ENCODE data around the gene SERP2. TPM values are rescaled to one million over a fixed set of nuclear protein-coding genes. Genes with fewer than 3 reads are reported as not detected.
A peak's percentile ranks its signal among the peaks of the same experiment; 100 is the strongest.

Gene SERP2
- total and polyA plus RNA-seq, 10 donors, result 0.38 to 3.7 (median 1.1) TPM; not detected in 3

- Histone ChIP-seq H3K36me3 (no peaks in the 10 kb centered on the region), H3K9me3 (no peaks in the 10 kb centered on the region), H3K27ac (no peak overlapping the region), H3K4me3 (no peak overlapping the region), H3K27me3 (replicated peaks in 1 of 7) (peaks cover 0 to 25% (median 0%) of the 10 kb centered on the region in 7 donors), H3K4me1 (peaks cover 0 to 17% (median 2%) of the 10 kb centered on the region in 6 donors)
- DNase-seq, result no peak
- intact Hi-C loops (cut with DNase I; ENCODE audit: low total_unique reads), result no loop called here
- TF ChIP-seq CTCF (IDR thresholded peaks at IDR 0.05 in 8 of 11, conservative IDR thresholded peaks at IDR 0.05 in 3 of 11) (no peak), POLR2AphosphoS5 (IDR thresholded peaks at IDR 0.05) (no peak), POLR2A (IDR thresholded peaks at IDR 0.05) (no peak)
- 57 to 77% (median 67%) methylated on average over 4 of the region's 4 CpGs for WGBS, 5 donors
Measured at GRCh38 chr13:44409595-44409994, 36.0 kb downstream of the SERP2 start.

- intact Hi-C loops (cut with DNase I; ENCODE audit: low total_unique reads), result no loop called here
- no peaks in the 10 kb centered on the region for H3K36me3 ChIP-seq
- TF ChIP-seq POLR2AphosphoS5 (IDR thresholded peaks at IDR 0.05) (no peak), CTCF (IDR thresholded peaks at IDR 0.05 in 8 of 11, conservative IDR thresholded peaks at IDR 0.05 in 3 of 11) (no peak), POLR2A (IDR thresholded peaks at IDR 0.05) (no peak)
- no peak overlapping the region for H3K27ac ChIP-seq
- DNase-seq, result peak; percentile 36
- no peaks in the 10 kb centered on the region for H3K9me3 ChIP-seq
- H3K4me1 ChIP-seq, result peaks cover 0 to 17% (median 2%) of the 10 kb centered on the region in 6 donors
- WGBS, 5 donors, result 73 to 84% (median 82%) methylated on average over 6 of the region's 6 CpGs
- H3K27me3 ChIP-seq (replicated peaks in 1 of 7), result peaks cover 0 to 19% (median 0%) of the 10 kb centered on the region in 7 donors
- H3K4me3 ChIP-seq, result no peak overlapping the region
Measured at GRCh38 chr13:44410328-44410859, 36.8 kb downstream of the SERP2 start.

- intact Hi-C loops (cut with DNase I; ENCODE audit: low total_unique reads), result no loop called here
- no peak overlapping the region for H3K4me3 ChIP-seq
- H3K4me1 ChIP-seq, result peaks cover 0 to 13% (median 0%) of the 10 kb centered on the region in 6 donors
- H3K9me3 ChIP-seq, result no peaks in the 10 kb centered on the region
- DNase-seq, result no peak
- H3K36me3 ChIP-seq, result no peaks in the 10 kb centered on the region
- no peak for TF ChIP-seq CTCF (IDR thresholded peaks at IDR 0.05 in 8 of 11, conservative IDR thresholded peaks at IDR 0.05 in 3 of 11)
- TF ChIP-seq POLR2AphosphoS5 (IDR thresholded peaks at IDR 0.05), result no peak
- no peak for TF ChIP-seq POLR2A (IDR thresholded peaks at IDR 0.05)
- H3K27ac ChIP-seq, result no peak overlapping the region
- H3K27me3 ChIP-seq (replicated peaks in 1 of 7), result peaks cover 0 to 9% (median 0%) of the 10 kb centered on the region in 7 donors
- 45 to 73% (median 56%) methylated on average over 2 of the region's 2 CpGs for WGBS, 5 donors
Measured at GRCh38 chr13:44411841-44412240, 38.2 kb downstream of the SERP2 start.

- Histone ChIP-seq H3K27me3 (replicated peaks in 1 of 7) (peaks cover 0 to 9% (median 0%) of the 10 kb centered on the region in 7 donors), H3K4me1 (peaks cover 0 to 9% (median 0%) of the 10 kb centered on the region in 6 donors), H3K4me3 (no peak overlapping the region), H3K27ac (no peak overlapping the region), H3K9me3 (no peaks in the 10 kb centered on the region), H3K36me3 (no peaks in the 10 kb centered on the region)
- intact Hi-C loops (cut with DNase I; ENCODE audit: low total_unique reads), result no loop called here
- 73 to 79% (median 78%) methylated on average over 16 of the region's 16 CpGs for WGBS, 5 donors
- no peak for TF ChIP-seq POLR2A (IDR thresholded peaks at IDR 0.05)
- TF ChIP-seq POLR2AphosphoS5 (IDR thresholded peaks at IDR 0.05), result no peak
- no peak for TF ChIP-seq CTCF (IDR thresholded peaks at IDR 0.05 in 8 of 11, conservative IDR thresholded peaks at IDR 0.05 in 3 of 11)
- peak; percentile 48 for DNase-seq
Measured at GRCh38 chr13:44412346-44412935, 38.8 kb downstream of the SERP2 start.

Measured in spleen (tissue), 11 donors.